Type B pancreatic cell (in vitro differentiated cells): Measurements from ENCODE around the gene GPR42. TPM values are rescaled to one million over a fixed set of nuclear protein-coding genes. Genes with fewer than 3 reads are reported as not detected.
A peak's percentile ranks its signal among the peaks of the same experiment; 100 is the strongest.

Experiments
- DNase-seq: peaks from one replicate; pipeline ENCODE4 v3.0.0; 2021; ENCODE audit warnings: mixed read lengths; ENCODE audit not compliant: unreplicated experiment; ENCODE audit errors: extremely low spot score
- H3K27ac Mint-ChIP-seq: 2 replicates; pipeline ENCODE4 v1.8.0; 2021; ENCODE audit warnings: mild to moderate bottlenecking, mixed read lengths
- H3K27me3 Mint-ChIP-seq: 2 replicates; pipeline ENCODE4 v1.8.0; 2021; ENCODE audit warnings: mixed read lengths
- H3K36me3 Mint-ChIP-seq: 2 replicates; pipeline ENCODE4 v1.8.0; 2021; ENCODE audit warnings: mixed read lengths
- H3K4me1 Mint-ChIP-seq: one replicate; pipeline ENCODE4 v1.8.0; 2021; ENCODE audit warnings: mixed read lengths; ENCODE audit not compliant: unreplicated experiment
- H3K4me3 Mint-ChIP-seq: 2 replicates; pipeline ENCODE4 v1.8.0; 2021; ENCODE audit warnings: mild to moderate bottlenecking, mixed read lengths
- H3K9me3 Mint-ChIP-seq: 2 replicates; pipeline ENCODE4 v1.8.0; 2021; ENCODE audit warnings: mixed read lengths
- CTCF ChIP-seq: fragments of 200-600 bp; sonication (generic); conservative IDR thresholded peaks from 2 replicates; pipeline ENCODE4 v1.5.0; 2021; ENCODE audit warnings: antibody characterized with exemption, mild to moderate bottlenecking
- total RNA-seq: library from RNA; stranded (reverse); gene quantifications from 2 replicates; pipeline ENCODE4 v1.2.1, GENCODE V29; 2021; ENCODE audit warnings: low replicate concordance

Gene GPR42
- total RNA-seq, 1 donor from 2014 or later = not detected

GRCh38 chr19:35351411-35352176 lies 19.3 kb upstream of the GPR42 start:
- no peak for TF ChIP-seq CTCF
- H3K9me3 Mint-ChIP-seq = no peaks in the 10 kb centered on the region

GRCh38 chr19:35352177-35352447 lies 18.8 kb upstream of the GPR42 start:
- TF ChIP-seq CTCF = no peak
- peak; percentile 54 for DNase-seq
- peaks cover 12% of the 10 kb centered on the region for H3K4me1 Mint-ChIP-seq
- no peaks in the 10 kb centered on the region for H3K36me3 Mint-ChIP-seq
- no peak overlapping the region for H3K4me3 Mint-ChIP-seq
- no peaks in the 10 kb centered on the region for H3K9me3 Mint-ChIP-seq
- H3K27me3 Mint-ChIP-seq = peaks cover 14% of the 10 kb centered on the region
- no peak overlapping the region for H3K27ac Mint-ChIP-seq

More at GRCh38 chr19:35351411-35352176, 19.3 kb upstream of the GPR42 start:
- DNase-seq = peak; percentile 69
- H3K36me3 Mint-ChIP-seq = no peaks in the 10 kb centered on the region
- peaks cover 18% of the 10 kb centered on the region for H3K27me3 Mint-ChIP-seq
- no peak overlapping the region for H3K27ac Mint-ChIP-seq
- H3K4me3 Mint-ChIP-seq = no peak overlapping the region
- H3K4me1 Mint-ChIP-seq = peaks cover 14% of the 10 kb centered on the region

GRCh38 chr19:35352448-35353304 lies 18.2 kb upstream of the GPR42 start:
- peak overlapping the region; percentile 82 for H3K27ac Mint-ChIP-seq
- peak overlapping the region; percentile 67 for H3K4me3 Mint-ChIP-seq
- TF ChIP-seq CTCF = peak; percentile 85
- H3K9me3 Mint-ChIP-seq = no peaks in the 10 kb centered on the region
- DNase-seq = peak; percentile 71
- no peaks in the 10 kb centered on the region for H3K36me3 Mint-ChIP-seq
- peaks cover 10% of the 10 kb centered on the region for H3K4me1 Mint-ChIP-seq
- H3K27me3 Mint-ChIP-seq = peaks cover 8% of the 10 kb centered on the region

GRCh38 chr19:35353635-35354034 lies 17.2 kb upstream of the GPR42 start:
- no peaks in the 10 kb centered on the region for H3K9me3 Mint-ChIP-seq

GRCh38 chr19:35354898-35355297 lies 16.0 kb upstream of the GPR42 start:
- Mint-ChIP-seq H3K4me1 (peaks cover 10% of the 10 kb centered on the region), H3K36me3 (no peaks in the 10 kb centered on the region), H3K27me3 (peaks cover 5% of the 10 kb centered on the region), H3K4me3 (no peak overlapping the region), H3K27ac (no peak overlapping the region), H3K9me3 (no peaks in the 10 kb centered on the region)
- no peak for TF ChIP-seq CTCF
- DNase-seq = no peak

More at GRCh38 chr19:35353635-35354034, 17.2 kb upstream of the GPR42 start:
- Mint-ChIP-seq H3K27ac (no peak overlapping the region), H3K4me3 (no peak overlapping the region), H3K4me1 (peaks cover 10% of the 10 kb centered on the region), H3K27me3 (peaks cover 5% of the 10 kb centered on the region), H3K36me3 (no peaks in the 10 kb centered on the region)
- no peak for TF ChIP-seq CTCF
- peak; percentile 18 for DNase-seq
